Measurements from ENCODE around the gene PPM1N.

GRCh38 chr19:45462174-45462573 lies 36.1 kb upstream of the PPM1N start:
- no peak for TF ChIP-seq POLR2A (IDR thresholded peaks at IDR 0.05; ENCODE audit: low read length)
- TF ChIP-seq GATA1 (IDR thresholded peaks at IDR 0.05; ENCODE audit: low read depth, low read length) = no peak

All from erythroblast (primary cell).